GM19035 (cell line): ENCODE measurements around the gene NCKAP5.

ENCODE experiments used
- ATAC-seq: cut with Tn5 transposase; IDR thresholded peaks from one replicate; pipeline ENCODE4 v1.9.1; 2021; ENCODE audit not compliant: unreplicated experiment

Gene NCKAP5

DNA sequence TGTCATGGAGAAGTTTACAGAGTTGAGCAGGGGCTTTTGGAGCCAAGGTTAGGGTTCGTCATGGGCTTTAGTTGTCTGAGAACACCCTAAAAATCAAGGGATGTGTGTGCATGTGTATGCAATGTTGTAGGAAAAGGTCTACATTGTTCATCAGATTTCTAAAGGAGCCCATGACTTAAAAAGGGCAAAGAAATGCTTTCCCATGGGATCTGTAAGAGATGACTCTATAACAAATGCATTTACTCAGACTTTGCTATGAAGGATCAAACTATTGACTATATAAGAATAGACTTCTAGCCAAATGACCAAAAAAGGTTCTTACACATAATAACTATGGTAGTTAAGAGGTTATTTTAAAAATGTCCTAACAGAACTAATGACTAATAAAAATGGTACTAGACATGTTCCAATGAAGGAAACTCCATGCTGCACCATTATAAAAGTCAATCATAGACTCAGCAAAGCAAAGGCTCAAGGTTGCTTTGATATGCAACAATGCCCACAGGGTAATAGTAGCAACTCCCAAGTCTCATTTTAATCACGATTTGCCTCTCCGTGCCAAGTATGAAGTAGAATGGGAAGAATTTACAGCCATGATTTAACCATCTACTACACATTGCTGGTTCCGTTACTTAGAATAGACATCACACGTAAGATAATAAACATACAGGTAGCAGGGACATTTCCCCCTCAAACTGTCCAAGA, 158.5 kb downstream of the NCKAP5 start:
- ATAC-seq = no peak

DNA sequence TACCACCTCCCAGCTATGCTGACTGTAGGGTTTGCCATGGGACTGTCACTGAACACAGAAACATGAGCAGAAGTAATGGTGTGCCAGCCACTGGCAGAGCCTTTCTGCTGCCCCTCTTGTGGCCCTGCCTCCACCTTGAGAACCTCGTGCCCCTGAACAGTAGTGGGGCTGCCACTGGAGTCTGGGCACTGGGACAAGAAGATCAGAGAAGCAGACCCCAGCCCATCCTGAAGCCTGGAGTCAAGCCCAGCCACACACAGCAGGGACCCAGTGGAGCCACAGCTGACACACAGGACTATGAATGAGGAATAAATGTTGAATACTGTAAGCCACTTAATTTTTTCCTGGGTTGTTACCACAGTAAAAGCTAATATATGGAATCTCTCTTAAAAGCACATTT, 159.6 kb downstream of the NCKAP5 start:
- no peak for ATAC-seq

DNA sequence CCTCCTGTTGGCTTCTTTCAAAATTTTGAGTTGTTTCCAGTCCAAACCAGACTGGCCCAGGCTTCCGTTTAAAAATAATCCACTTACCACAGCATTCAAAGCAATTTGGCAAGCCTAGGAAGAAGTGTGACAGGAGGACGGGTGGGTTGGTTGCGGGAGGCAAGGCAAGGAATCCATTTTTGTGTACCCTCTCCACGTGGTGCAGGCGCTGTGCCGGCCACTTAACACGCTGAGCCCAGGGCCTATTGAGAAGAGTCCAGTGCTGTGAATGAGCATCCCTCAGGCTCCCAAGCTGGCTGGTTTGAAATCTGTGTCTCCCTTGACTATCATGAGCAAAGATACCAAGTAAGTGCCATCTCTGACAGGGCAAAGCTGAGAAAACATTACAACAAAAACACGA, 160.9 kb downstream of the NCKAP5 start:
- ATAC-seq = no peak

DNA sequence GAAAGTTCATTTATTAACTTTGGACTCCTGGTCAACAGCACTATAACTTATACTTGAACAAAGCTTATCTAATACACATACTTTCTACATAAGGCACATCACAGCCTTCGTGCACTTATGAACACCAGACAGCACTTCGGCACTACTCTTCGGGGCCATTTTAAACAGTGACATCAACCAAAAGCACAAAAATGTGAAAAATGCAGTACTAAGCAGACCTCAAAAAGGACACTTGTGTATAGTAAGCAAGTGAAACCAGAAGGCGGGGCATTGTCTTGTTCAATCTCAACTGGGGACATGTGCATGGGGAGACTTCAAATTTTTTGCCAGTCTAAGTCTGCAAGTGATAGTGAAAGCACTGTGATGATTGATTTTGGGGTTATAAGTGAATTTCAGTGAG, 163.0 kb downstream of the NCKAP5 start:
- no peak for ATAC-seq

DNA sequence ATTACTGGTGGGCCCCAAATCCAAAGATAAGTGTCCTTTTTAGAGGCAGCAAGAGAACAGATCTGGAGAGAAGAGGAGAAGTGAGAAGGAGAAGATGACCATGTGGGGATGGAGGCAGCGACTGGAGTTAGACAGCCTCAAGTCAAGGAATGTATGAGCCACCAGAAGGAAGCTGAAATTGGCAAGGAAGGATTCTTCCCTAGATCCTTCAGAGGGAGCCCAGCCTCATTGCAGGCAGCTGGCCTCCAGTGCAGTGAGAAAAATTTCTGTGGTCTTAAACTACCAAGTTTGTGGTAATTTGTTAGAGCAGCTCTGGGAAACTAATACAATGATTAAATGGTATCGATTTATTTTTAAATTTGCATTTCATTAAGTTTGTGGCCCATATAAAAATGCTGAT, 167.9 kb downstream of the NCKAP5 start:
- no peak for ATAC-seq

DNA sequence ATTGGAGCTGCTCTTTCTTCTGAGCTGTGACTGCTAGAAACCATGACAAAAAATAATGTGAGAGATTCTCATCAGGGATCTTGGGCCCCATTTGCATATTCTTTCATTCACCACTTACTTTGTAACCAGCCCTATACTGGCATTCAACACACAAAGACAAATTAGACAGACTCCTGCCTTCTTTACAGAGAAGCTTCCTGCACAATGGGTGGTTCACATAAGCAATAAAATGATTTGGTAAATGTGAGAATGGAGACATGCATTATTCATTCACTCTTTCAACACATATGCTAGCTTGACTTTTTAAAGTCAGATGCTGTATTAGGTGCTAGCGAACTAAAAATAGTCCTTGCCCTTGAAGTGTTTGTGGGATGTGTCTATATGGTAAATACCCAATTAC, 174.4 kb downstream of the NCKAP5 start:
- no peak for ATAC-seq

DNA sequence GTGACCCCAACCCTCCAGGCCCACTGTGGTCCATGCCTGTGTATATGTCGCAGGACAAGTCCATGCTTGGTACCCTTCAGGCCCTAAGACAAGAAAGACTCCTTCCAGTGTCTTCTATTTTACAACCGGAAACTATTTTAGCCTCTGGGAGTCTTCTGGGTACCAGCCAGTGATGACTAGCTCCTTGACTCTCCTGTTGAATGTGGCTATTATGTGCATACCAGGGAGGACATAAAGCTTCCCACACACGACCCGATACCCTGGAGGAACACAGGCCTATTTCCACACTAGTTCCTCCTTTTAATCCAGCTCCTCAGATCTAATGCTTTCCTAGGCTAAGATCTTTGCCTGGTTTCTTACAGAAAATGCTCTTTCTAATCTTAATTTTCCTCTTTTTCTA, 178.1 kb downstream of the NCKAP5 start:
- ATAC-seq = no peak

DNA sequence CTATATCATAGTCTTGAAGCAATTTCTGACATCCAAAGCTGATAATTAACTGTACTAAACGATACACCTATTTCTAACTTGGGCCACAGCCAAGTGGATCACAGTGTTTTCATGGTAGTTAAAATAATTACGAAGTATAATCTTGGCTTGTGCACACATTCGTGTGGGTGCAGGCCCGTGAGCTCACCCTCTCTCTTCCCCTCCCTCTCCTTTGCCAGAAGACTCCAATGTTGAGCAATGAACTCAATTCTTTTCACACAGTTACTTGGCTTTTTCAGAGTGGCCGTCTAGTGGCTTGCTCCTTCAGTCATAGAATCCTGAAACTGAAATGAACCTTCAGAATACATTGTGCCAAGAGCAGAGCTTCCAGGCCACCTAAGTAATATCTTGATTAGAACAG, 178.7 kb downstream of the NCKAP5 start:
- ATAC-seq = no peak

DNA sequence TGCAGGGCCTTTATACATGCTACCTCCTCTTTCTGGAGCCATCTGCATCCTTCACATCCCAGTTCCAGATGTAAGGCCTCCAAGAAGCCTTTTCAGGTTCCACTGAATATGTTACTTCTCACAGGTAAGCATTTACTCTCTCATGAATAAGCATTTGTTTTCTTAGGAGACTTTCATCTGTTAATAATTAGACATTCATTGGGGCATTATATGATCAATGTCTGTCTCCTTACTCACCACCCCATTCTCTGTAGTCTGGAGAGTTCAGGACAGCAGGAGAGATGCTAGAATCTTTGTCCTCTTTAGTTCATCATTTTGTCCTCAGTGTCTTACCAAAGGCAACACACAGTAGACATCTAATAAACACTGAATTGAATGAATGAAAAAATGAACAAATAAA, 185.7 kb downstream of the NCKAP5 start:
- no peak for ATAC-seq

DNA sequence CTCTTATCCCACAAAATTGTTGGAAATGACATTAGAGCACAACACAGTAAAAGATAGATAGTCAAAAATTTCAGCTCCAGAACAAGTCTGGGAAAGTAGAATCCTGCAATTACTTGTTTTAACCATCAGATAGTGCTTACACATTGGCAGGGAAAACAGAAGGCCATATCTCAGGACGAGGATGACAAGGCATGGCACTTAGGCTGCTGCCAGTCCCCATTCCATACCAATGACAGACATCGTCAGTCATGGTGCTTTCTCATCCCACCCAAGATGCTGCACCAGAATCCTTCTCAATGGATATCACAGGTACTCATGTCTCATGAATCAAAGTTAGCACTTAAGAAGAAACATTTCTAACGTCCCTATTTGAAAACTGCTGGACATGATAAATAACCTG, 187.3 kb downstream of the NCKAP5 start:
- no peak for ATAC-seq

DNA sequence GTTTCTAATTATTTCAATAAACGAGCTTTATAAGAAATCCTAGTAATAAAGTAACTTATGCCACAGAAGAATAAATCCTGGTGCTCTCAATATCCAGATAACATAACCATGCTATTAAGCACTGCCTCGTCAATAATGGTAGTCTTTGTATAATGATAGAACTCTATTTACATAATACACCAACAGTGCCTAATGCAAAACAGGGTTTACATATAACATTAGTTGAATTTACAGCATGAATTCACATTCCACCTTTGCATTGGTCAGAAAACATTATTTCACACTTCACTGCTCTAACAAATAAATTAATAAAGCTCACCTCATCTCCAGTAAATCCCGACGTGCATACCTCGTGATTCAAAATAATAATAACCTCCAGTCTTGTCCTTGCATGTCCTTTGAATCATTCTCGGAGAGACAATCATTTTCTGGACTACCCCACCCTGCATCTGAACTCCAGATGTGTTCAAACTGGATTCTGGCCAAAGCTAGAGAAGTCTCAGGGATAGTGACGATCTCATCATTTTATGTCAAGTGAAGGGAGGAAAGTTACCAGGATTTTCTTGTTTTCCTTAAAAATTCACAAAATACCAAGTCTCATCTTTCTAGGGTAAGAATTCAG, 189.2 kb downstream of the NCKAP5 start:
- no peak for ATAC-seq

DNA sequence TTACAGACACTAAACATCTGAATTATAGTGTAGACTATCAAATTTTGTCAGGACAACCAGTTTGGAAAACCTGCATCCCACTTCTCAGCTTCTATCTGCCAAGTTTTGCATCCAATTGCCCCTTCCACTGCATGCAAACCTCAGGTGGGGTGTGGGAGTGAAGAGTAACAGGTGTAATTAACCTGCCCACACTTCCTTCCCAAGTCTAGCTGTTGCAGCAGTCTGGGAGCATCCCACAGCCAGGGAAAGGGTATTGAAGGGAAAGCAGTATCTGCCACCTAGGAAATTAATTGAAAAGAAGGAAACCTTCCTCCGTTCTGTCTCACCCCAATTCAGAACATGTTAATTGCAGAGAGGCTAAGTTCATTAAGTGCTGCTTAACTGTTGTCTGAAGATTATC, 189.9 kb downstream of the NCKAP5 start:
- no peak for ATAC-seq

DNA sequence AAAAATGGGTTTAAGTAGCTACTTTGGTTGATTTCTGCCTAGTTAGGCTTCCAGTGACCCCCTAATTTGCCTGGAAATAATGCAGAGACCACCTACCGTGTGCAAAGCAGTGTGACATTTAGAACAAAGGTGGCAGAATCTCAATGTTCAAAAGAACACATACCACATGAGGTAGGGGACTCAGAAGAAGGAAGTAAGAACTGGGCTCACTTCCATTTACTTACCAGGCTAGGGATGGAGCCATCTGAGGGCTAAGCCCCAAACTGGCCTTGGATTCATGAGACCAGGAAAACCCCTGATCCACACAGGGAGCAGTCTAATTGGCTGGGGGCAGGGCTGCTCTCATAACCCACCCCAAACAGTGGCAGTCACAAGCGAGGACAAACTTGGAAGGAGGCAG, 190.7 kb downstream of the NCKAP5 start:
- ATAC-seq = no peak

DNA sequence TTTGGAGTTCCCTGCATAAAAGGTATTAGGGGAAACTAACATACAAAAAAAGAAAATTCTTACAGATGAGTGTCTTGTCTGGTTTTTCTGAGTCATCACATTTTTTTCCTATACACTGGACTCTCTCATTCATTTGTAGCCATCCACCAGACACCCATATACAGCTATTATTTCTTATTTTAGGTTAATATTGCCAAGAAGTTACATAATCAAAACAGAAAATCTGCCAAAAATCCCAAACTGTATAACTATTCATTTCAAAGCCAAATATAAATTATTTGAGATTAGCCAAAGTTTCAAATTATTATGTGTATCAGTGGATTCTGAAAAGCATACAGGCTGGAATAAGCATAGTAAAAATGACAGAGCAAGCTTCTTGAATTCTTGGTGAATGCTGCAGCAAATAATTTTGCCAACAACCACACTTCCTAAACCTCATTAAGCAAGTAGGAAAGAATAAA, 191.2 kb downstream of the NCKAP5 start:
- ATAC-seq = no peak

DNA sequence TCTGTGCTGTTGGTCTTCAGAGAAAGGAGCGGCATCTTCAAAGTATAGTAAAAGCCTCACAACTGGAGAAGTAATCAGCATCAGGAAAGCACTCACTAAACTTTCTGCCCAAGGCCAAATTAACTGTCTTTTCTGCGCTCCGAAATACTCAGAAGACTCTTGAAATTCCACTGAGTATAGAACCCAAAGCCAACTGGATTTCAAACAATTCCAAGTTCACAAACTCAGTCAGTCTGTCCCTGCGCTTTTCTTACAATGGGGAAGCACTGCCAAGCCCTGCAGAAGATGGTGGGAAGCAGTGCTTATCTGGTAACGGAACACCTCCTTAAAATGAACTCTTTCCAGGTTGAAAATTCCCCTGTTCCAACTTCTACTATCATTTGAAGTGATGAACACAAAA, 193.5 kb downstream of the NCKAP5 start:
- ATAC-seq = no peak

DNA sequence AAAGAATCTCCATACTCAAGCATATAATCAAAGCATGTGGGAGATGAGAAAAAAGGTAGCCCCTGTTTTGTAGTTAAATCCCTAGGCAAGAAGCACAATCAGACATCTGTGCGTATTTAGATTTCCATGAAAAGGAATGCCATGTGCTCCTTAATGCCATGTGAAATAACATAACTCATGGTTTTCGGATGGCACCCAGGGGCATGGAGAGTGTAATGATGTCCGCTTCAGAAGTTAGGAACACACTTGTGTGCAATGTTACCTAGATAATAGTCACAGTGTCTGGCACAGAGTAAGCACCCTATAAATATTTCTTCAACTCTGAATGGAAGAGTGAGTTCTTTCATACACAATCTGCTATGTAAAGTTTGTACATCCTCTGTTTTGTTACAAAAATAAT, 197.0 kb downstream of the NCKAP5 start:
- ATAC-seq = no peak

DNA sequence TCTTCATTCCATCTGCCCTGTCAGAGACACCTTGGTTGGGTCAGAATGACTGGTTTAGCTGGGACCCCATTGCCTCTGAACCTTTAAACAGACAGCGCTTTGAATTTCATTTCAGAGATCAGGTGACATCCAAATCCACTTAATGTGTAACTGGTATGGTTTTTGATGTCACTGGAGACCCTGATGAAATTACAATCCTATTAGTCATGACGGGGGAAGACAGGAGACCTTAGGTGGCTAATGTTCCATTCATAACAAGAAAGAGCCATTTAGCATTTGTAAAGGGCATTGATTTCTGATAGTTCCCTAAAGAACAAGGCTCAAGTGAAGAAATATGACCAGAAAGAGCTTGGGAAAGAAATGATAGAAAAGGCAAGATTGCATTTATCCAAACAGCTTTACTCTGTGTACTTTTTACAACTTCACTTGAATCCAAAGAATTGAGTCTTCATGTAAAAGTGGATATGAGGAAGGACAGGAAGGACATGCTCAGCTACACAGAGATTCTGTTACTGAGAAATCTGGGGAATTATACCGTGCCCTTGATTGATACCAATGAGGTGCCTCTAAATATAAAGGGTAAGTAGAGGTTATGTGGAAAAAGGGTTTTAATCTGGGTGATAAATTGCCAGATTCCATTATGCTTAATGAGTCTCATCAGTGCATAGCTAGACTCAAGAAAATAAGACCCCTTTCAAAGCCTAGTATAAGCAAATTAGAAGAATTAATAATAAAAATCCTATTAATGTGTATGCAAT, 198.2 kb downstream of the NCKAP5 start:
- ATAC-seq = no peak

DNA sequence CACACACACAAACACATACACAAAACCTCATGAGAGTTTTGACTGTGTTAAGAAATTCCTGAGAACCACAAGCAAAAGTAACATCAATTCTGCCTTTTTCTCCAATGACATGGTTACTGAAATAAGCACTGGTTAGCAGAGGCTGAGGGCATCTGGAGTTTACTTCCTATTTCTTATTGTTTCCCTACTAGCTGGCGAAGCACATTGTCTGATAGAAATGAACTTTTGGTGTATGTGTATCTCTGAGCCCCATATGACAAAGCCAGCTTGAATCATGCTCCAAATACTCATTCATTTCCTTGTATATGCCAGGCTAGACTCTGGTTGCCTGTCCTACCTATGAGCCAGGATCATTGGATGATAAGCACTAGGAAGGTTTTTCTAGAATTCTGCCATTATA, 203.1 kb downstream of the NCKAP5 start:
- ATAC-seq = no peak

DNA sequence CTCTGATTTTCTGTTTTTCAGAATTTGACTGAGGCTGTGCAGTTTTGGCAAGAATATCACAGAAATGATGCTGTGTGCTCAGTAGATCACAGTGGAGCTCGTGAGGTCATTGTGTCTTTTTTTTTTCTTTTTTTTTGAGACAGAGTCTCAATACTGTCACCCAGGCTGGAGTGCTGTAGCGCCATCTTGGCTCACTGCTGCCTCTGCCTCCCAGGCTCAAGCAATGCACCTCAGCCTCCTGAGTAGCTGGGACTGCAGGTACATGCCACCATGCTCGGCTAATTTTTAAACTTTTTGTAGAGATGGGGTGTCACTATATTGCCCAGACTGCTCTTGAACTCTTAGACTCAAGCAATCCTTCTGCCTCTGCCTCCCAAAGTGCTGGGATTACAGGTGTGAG, 203.6 kb downstream of the NCKAP5 start:
- no peak for ATAC-seq

DNA sequence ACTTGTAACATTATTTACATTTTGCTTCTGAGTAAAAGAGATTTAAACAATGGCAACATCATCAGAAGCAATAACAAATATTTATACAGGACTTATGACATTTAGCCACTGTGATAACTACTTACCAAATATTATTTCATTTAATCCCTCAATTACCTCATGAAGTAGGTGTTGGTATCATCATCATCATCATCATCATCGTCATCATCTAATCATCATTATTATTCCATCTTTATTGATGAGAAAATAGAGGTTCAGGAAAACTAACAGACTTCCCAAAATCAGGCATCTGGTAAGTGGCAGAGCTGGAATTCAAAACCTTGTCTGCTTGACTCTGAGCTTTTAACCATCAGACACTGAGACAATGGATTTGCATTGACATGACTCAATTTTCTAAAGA, 204.4 kb downstream of the NCKAP5 start:
- ATAC-seq = no peak

DNA sequence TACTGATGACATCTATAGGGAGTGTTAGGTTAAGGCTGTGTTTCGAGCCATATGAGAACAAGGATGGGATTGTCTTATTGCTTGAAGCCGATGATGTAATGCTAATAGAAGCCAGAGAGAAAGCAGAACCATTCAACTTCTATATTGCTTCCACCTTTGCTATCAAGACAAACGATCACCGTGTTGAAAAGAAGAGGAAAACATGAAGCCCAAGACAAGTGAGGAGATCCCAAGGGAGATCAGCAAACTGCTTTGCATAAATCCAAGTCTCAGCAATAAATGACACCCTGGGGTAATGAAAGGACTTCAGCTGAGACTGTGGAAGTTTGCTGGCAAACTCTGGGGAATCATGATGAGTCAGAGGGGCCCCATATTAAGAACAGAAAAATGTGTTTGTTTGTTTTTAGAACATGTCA, 206.2 kb downstream of the NCKAP5 start:
- no peak for ATAC-seq

DNA sequence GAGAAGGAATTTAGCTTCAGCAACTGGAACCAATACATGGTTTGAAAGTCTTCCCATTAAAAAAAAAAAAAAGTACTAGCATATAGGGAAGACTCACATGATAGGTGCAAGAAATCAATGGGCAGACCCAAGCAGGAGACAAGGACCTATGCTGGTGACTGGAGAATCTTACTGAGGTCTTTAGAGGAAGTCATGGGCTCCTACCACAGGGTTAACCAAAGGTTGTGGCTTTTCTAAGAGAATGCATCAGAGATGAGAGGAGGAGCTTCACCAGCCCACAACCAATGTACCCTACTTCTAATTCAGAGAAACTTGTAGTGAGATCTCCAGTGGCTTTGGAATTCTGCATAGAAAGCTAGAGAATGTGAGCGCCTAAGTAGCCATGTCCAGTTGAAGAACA, 207.4 kb downstream of the NCKAP5 start:
- no peak for ATAC-seq
